K562 (cell line): ENCODE data around the gene SLC12A6. TPM values are rescaled to one million over a fixed set of nuclear protein-coding genes. Genes with fewer than 3 reads are reported as not detected.

Experiments
- ARID1B ChIP-seq: fragments of 450-650 bp; IDR thresholded peaks from 2 replicates; pipeline ENCODE4 v1.6.1; 2016; ENCODE audit warnings: antibody characterized with exemption, mild to moderate bottlenecking, inconsistent platforms
- ETV1 ChIP-seq: fragments of 450-650 bp; conservative IDR thresholded peaks from 2 replicates; pipeline ENCODE4 v1.6.1; 2016; ENCODE audit warnings: missing genetic modification characterization, control low read depth, low read depth, missing compliant biosample characterization
- FIP1L1 ChIP-seq: fragments of 200-400 bp; formaldehyde crosslinking; IDR thresholded peaks from 2 replicates; pipeline ENCODE4 v1.6.1; 2018; ENCODE audit warnings: mild to moderate bottlenecking, low read depth, low read length; ENCODE audit not compliant: poor library complexity, severe bottlenecking
- FOXK2 ChIP-seq, 2 experiments: fragments of 450-650 bp; IDR thresholded peaks in 1 of 2; conservative IDR thresholded peaks in 1 of 2; 2 replicates each; pipeline ENCODE4 v1.6.1; 2016; ENCODE audit warnings: low read depth in 2 of 2, mild to moderate bottlenecking in 1 of 2
- IFI16 ChIP-seq: fragments of 250-450 bp; sonication (Bioruptor Pico); IDR thresholded peaks from 2 replicates; pipeline ENCODE4 v2.1.2; 2022; ENCODE audit warnings: mild to moderate bottlenecking, inconsistent platforms
- IRF2 ChIP-seq: sonication (generic); formaldehyde crosslinking; IDR thresholded peaks from 2 replicates; pipeline ENCODE4 v1.8.1; 2022; ENCODE audit warnings: mild to moderate bottlenecking, missing genetic modification reagents
- KLF16 ChIP-seq: IDR thresholded peaks from 2 replicates; pipeline ENCODE4 v1.6.1; 2016; ENCODE audit warnings: antibody characterized with exemption
- LARP7 ChIP-seq: fragments of 450-650 bp; IDR thresholded peaks from 2 replicates; pipeline ENCODE4 v1.6.1; 2016
- MCM5 ChIP-seq: fragments of 450-650 bp; IDR thresholded peaks from 2 replicates; pipeline ENCODE4 v1.6.1; 2016; ENCODE audit warnings: low read depth
- NEUROD1 ChIP-seq: fragments of 150-350 bp; IDR thresholded peaks from 2 replicates; pipeline ENCODE4 v1.6.1; 2014; ENCODE audit warnings: borderline replicate concordance, low read length, low read depth; ENCODE audit not compliant: partially characterized antibody
- NR2C2 ChIP-seq, 2 experiments: fragments of 200-800 bp in 1 of 2; sonication (Bioruptor generic) in 1 of 2; sonication (generic) in 1 of 2; formaldehyde crosslinking in 1 of 2; IDR thresholded peaks; 2 replicates each; pipeline versions ENCODE4 v1.6.1 to v1.8.0; 2016 to 2022; ENCODE audit warnings: mild to moderate bottlenecking in 1 of 2, missing compliant biosample characterization in 1 of 2, missing genetic modification characterization in 1 of 2, missing genetic modification reagents in 1 of 2
- NUFIP1 ChIP-seq: fragments of 450-650 bp; IDR thresholded peaks from 2 replicates; pipeline ENCODE4 v1.6.1; 2018; ENCODE audit not compliant: partially characterized antibody
- POLR2A ChIP-seq: fragments of 450-650 bp; conservative IDR thresholded peaks from 2 replicates; pipeline ENCODE4 v1.6.1; 2016
- POLR2AphosphoS2 ChIP-seq: IDR thresholded peaks from 2 replicates; pipeline ENCODE4 v1.6.1; 2012; ENCODE audit warnings: low read length, improper control_type of control experiment
- RBM39 ChIP-seq: fragments of 200-400 bp; formaldehyde crosslinking; optimal IDR thresholded peaks from 2 replicates; pipeline ENCODE3; 2018; ENCODE audit warnings: low read depth, low read length
- SUPT5H ChIP-seq: fragments of 450-650 bp; IDR thresholded peaks from 2 replicates; pipeline ENCODE4 v1.6.1; 2016
- ZNF133 ChIP-seq: fragments of 250-450 bp; sonication (Bioruptor Pico); IDR thresholded peaks from 2 replicates; pipeline ENCODE4 v1.4.0; 2020; ENCODE audit warnings: mild to moderate bottlenecking
- ZNF274 ChIP-seq: IDR thresholded peaks from 2 replicates; pipeline ENCODE4 v1.6.1; 2011; ENCODE audit warnings: low read depth, mild to moderate bottlenecking, low read length, moderate library complexity, borderline replicate concordance
- ZNF324 ChIP-seq: fragments of 250-450 bp; sonication (Bioruptor Pico); IDR thresholded peaks from 2 replicates; pipeline ENCODE4 v1.4.0; 2020; ENCODE audit warnings: mild to moderate bottlenecking
- ZNF551 ChIP-seq: fragments of 250-450 bp; sonication (Bioruptor Pico); IDR thresholded peaks from 2 replicates; pipeline ENCODE4 v1.5.0; 2021; ENCODE audit warnings: mild to moderate bottlenecking, moderate library complexity
- ZNF589 ChIP-seq: fragments of 200-800 bp; sonication (Bioruptor generic); IDR thresholded peaks from 2 replicates; pipeline ENCODE4 v1.6.1; 2016; ENCODE audit warnings: low read depth, missing genetic modification characterization, missing compliant biosample characterization
- ZNF668 ChIP-seq: fragments of 250-450 bp; sonication (Bioruptor Pico); IDR thresholded peaks from 2 replicates; pipeline ENCODE4 v1.8.0; 2022; ENCODE audit warnings: mild to moderate bottlenecking, inconsistent platforms
- ZNF79 ChIP-seq: fragments of 250-450 bp; sonication (Bioruptor Pico); IDR thresholded peaks from 2 replicates; pipeline ENCODE4 v1.4.0; 2020; ENCODE audit warnings: low read depth, mild to moderate bottlenecking, moderate library complexity
- polyA plus RNA-seq, 8 experiments: library from polyadenylated mRNA; depleted of rRNA in 4 of 8; stranded (reverse) in 5 of 8; unstranded in 3 of 8; fragments of >200 nt; fragmentation: Nextera tagmentation in 2 of 8; fragmentation: Illumina TruSeq in 1 of 8; extraction: Ambion mirVana in 2 of 8; extraction: Trizol in 1 of 8; gene quantifications; 2 replicates each; pipeline versions ENCODE4 v1.2.1 to v1.2.3, GENCODE V29; 2011 to 2014; ENCODE audit warnings: inconsistent platforms in 1 of 8, missing spikeins in 1 of 8
- total RNA-seq, 7 experiments: library from RNA; depleted of rRNA in 6 of 7; stranded (reverse); fragments of >200 nt in 6 of 7; fragmentation: Illumina TruSeq in 2 of 7; extraction: Trizol in 2 of 7; gene quantifications; 2 replicates each; pipeline versions ENCODE4 v1.2.1 to v1.2.3, GENCODE V29; 2011 to 2021; ENCODE audit warnings: low replicate concordance in 1 of 7
- TF ChIP-seq, protein P1 (sequence below): sonication (generic); formaldehyde crosslinking; IDR thresholded peaks from 2 replicates; pipeline ENCODE4 v1.5.0; 2020; ENCODE audit warnings: missing genetic modification reagents
- TF ChIP-seq, protein P2 (sequence below): fragments of 450-650 bp; formaldehyde crosslinking; IDR thresholded peaks from 2 replicates; pipeline ENCODE4 v1.4.0; 2022; ENCODE audit warnings: missing genetic modification characterization
- TF ChIP-seq, protein P3 (sequence below): fragments of 450-650 bp; IDR thresholded peaks from 2 replicates; pipeline ENCODE4 v1.6.1; 2016; ENCODE audit warnings: mild to moderate bottlenecking

The SLC12A6 gene
- total and polyA plus RNA-seq, 9 of the 15 experiments (the other 6 are each of a cell fraction or from before 2014, with no cell fraction given) = 1.4 to 16.4 (median 6.7) TPM

DNA sequence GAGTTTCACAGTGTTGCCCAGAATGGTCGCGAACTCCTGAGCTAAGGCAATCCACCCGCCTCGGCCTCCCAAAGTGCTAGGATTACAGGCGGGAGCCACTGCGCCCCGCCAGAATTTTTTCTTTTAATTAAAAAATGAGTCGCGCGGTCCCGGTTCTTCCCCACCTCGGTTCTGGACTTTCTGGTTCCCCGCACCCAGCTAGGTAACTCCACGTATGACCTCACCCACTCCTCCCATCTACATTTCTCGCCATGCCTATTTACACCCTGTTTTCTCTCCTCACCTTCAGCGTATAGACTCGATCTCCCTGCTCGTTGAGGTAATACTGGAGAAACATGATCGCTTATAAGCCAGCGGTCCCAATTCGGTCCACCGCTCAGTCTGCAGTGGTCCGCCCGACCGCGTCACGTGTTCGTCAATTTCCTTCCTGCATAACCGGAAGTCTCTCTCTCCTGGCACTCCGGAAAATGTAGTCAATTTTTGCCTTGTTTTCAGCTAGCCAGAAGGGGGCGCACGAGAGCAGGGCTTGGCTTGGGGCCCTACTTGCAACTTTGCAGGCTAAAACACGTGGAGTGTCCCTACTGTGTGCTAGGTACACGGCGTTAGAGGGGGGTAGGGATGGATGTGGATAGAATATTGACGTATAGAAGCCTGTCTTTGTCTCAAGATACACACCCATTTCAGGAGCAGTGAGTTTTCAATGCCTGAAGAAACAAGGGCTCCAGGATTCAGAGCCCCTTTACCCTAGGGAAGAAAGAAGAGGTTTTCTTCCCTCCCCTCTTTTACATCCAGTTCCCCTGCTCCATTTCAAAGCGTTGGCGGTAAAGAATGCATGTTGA is 5.4 kb upstream of the SLC12A6 start, which contains the start of the genes NOP10 and NUTM1 (continued):
- TF ChIP-seq SUPT5H (peak; percentile 97), NUFIP1 (peak; percentile 13), NEUROD1 (peak; percentile 42), ZNF274 (no peak), ZNF79 (CRISPR knock-in tag) (no peak), ETV1 (tag) (peak; percentile 99), LARP7 (no peak), POLR2AphosphoS2 (peak; percentile 66; the same call in 1 of the 2 replicates), ZNF324 (CRISPR knock-in tag) (no peak), NR2C2 (CRISPR knock-in tag; IDR thresholded peaks at IDR 0.05) (no peak; the same call in 1 of the 2 replicates), NR2C2 (tag; IDR thresholded peaks at IDR 0.05) (peak; percentile 74), FIP1L1 (no peak), ARID1B (peak; percentile 48), POLR2A (peak; percentile 98), ZNF551 (CRISPR knock-in tag) (no peak), ZNF133 (CRISPR knock-in tag) (no peak), KLF16 (peak; percentile 75; the same call in 1 of the 2 replicates), ZNF589 (CRISPR knock-in tag) (peak; percentile 57; the same call in 1 of the 2 replicates), ZNF668 (CRISPR knock-in tag) (no peak), MCM5 (no peak), IFI16 (no peak), FOXK2 (conservative IDR thresholded peaks at IDR 0.05 in 1 of 2, IDR thresholded peaks at IDR 0.05 in 1 of 2; ENCODE audit: low read depth in 2 of 2) (peak; percentile 77 to 82; a peak in 3 of 4 replicates), RBM39 (peak; percentile 47), IRF2 (no peak)
- TF ChIP-seq, protein P1, sequence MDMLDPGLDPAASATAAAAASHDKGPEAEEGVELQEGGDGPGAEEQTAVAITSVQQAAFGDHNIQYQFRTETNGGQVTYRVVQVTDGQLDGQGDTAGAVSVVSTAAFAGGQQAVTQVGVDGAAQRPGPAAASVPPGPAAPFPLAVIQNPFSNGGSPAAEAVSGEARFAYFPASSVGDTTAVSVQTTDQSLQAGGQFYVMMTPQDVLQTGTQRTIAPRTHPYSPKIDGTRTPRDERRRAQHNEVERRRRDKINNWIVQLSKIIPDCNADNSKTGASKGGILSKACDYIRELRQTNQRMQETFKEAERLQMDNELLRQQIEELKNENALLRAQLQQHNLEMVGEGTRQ (CRISPR knock-in tag) = peak; percentile 97
- TF ChIP-seq, protein P2, sequence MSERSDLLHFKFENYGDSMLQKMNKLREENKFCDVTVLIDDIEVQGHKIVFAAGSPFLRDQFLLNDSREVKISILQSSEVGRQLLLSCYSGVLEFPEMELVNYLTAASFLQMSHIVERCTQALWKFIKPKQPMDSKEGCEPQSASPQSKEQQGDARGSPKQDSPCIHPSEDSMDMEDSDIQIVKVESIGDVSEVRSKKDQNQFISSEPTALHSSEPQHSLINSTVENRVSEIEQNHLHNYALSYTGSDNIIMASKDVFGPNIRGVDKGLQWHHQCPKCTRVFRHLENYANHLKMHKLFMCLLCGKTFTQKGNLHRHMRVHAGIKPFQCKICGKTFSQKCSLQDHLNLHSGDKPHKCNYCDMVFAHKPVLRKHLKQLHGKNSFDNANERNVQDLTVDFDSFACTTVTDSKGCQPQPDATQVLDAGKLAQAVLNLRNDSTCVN (CRISPR knock-in tag) = no peak; the same call in 1 of the 2 replicates
- TF ChIP-seq, protein P3, sequence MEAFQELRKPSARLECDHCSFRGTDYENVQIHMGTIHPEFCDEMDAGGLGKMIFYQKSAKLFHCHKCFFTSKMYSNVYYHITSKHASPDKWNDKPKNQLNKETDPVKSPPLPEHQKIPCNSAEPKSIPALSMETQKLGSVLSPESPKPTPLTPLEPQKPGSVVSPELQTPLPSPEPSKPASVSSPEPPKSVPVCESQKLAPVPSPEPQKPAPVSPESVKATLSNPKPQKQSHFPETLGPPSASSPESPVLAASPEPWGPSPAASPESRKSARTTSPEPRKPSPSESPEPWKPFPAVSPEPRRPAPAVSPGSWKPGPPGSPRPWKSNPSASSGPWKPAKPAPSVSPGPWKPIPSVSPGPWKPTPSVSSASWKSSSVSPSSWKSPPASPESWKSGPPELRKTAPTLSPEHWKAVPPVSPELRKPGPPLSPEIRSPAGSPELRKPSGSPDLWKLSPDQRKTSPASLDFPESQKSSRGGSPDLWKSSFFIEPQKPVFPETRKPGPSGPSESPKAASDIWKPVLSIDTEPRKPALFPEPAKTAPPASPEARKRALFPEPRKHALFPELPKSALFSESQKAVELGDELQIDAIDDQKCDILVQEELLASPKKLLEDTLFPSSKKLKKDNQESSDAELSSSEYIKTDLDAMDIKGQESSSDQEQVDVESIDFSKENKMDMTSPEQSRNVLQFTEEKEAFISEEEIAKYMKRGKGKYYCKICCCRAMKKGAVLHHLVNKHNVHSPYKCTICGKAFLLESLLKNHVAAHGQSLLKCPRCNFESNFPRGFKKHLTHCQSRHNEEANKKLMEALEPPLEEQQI = peak; percentile 82
